Measurements from ENCODE around the gene APOL5.

APOL5 gene

DNA sequence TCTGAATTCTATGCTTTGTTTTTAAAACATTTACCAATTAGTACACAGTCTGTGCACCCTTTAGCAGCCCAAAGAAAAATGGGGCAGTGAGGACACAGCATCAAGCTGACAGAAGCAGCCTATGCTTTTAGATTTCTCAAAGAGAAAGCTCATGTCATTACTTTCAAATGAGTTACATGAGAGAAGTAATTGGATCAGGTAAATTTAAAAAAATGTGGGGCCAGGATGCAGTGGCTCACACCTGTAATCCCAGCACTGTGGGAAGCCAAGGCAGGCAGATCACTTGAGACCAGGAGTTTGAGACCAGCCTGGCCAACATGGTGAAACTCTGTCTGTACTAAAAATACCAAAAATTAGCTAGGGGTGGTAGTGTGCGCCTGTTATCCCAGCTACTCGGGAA lies 57.7 kb downstream of the APOL5 start:
- H3K9ac ChIP-seq (ENCODE audit: low read depth, low read length), result no peak overlapping the region
- no peaks in the 10 kb centered on the region for H3K27me3 ChIP-seq (ENCODE audit: insufficient read depth, low read length)
- no peak overlapping the region for H3K4me3 ChIP-seq (ENCODE audit: low read length)
- H3K9me3 ChIP-seq (ENCODE audit: insufficient read depth, low read depth, low read length), result no peaks in the 10 kb centered on the region
- H3K27ac ChIP-seq (ENCODE audit: low read length), result no peak overlapping the region
- H3K36me3 ChIP-seq (ENCODE audit: insufficient read depth, low read depth, low read length), result peaks cover 8% of the 10 kb centered on the region; the same call in 1 of the 2 replicates
- peaks cover 3% of the 10 kb centered on the region; the same call in 1 of the 2 replicates for H3K4me1 ChIP-seq (ENCODE audit: insufficient read depth, low read length)

DNA sequence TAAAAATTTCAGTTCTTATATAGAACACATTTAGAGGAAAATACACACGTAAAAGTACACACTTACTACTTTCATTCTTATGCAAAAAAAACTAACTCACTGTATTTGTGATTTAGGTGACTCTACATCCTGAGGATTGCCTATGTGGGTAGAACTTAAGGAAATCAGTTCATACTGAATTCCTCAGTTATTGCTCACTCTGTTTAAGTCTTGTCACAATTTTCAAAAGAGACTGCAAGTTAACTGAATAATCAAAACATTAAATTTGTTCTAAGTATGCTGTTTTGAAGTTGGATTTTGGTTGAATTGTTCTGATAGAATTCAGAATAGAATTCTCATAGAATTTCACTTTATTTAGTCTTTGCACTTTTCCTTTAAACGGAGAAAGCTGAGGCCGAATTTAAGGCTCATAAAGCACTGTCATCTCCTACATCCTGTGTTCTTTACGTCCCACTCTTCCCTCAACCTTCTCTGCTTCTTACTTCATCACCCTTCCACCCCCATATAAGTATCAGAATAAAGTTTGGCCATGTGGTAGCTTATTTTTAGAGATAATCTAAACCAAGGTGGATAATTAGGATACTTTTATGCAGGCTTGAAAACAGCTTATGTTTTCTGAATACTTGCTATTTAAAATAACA lies 59.8 kb downstream of the APOL5 start:
- peaks cover 6% of the 10 kb centered on the region; the same call in 1 of the 2 replicates for H3K4me1 ChIP-seq (ENCODE audit: insufficient read depth, low read length)
- no peaks in the 10 kb centered on the region for H3K9me3 ChIP-seq (ENCODE audit: insufficient read depth, low read depth, low read length)
- no peak overlapping the region for H3K9ac ChIP-seq (ENCODE audit: low read depth, low read length)
- H3K36me3 ChIP-seq (ENCODE audit: insufficient read depth, low read depth, low read length), result peaks cover 21% of the 10 kb centered on the region
- no peak overlapping the region for H3K4me3 ChIP-seq (ENCODE audit: low read length)
- H3K27me3 ChIP-seq (ENCODE audit: insufficient read depth, low read length), result no peaks in the 10 kb centered on the region
- H3K27ac ChIP-seq (ENCODE audit: low read length), result no peak overlapping the region
